ENCODE measurements around the gene CACNB2. TPM values are rescaled to one million over a fixed set of nuclear protein-coding genes. Genes with fewer than 3 reads are reported as not detected.

The CACNB2 gene
- polyA plus RNA-seq, 1 of the 3 experiments (the other 2 are of a cell fraction) = 0.74 TPM

DNA sequence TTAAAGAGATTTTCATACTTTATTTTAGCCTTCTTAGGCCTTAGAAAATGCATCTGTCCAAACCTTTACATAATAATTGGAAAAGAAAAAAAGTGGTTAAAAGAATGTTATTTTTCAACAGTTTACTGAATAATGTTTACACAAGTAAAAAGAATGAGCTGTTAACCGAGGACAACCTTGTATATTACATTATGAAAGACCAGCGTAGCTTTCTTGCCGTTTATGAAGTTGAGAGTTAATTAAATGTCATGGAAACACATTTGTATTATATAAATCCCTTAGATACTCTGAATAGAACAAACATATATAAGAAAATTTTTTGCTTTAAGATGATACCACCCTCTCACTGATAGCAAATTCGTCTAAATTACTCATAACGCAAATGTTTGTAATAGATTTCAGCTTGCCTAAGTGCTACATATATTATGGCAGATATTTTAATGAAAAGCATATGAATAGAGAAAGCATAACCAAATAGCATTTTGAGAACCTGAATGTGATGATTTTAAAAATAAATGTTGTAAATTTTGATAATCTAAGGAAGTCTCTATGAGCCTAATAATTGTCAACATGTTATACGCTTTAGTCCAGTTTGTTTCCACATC lies 9.1 kb downstream of the CACNB2 start:
- H3K79me2 ChIP-seq (ENCODE audit: insufficient read depth) = no peaks in the 10 kb centered on the region
- no peak for DNase-seq
- H3K9me2 ChIP-seq = no peaks in the 10 kb centered on the region
- H3F3A ChIP-seq (replicated peaks; ENCODE audit: insufficient read depth) = no peaks in the 10 kb centered on the region
- no peaks in the 10 kb centered on the region for H3K27me3 ChIP-seq (ENCODE audit: insufficient read depth)
- H2AFZ ChIP-seq (ENCODE audit: low read depth) = no peak overlapping the region
- H3K36me3 ChIP-seq (replicated peaks in 1 of 2; ENCODE audit: control insufficient read depth in 1 of 2, insufficient read depth in 2 of 2, low read length in 1 of 2) = no peaks in the 10 kb centered on the region
- H3K4me3 ChIP-seq (ENCODE audit: low read depth in 2 of 2, low read length in 1 of 2) = no peak overlapping the region
- WGBS (ENCODE audit: low lambda C conversion rate) = 68% methylated on average over 6 of the region's 6 CpGs
- H3K4me2 ChIP-seq = no peak overlapping the region
- H3K9ac ChIP-seq = no peak overlapping the region
- ChIA-PET CTCF (no interaction called here), POLR2A (no interaction called here)
- TF ChIP-seq RCOR1 (IDR thresholded peaks at IDR 0.05; ENCODE audit: low read length) = no peak
- TF ChIP-seq, protein P1, sequence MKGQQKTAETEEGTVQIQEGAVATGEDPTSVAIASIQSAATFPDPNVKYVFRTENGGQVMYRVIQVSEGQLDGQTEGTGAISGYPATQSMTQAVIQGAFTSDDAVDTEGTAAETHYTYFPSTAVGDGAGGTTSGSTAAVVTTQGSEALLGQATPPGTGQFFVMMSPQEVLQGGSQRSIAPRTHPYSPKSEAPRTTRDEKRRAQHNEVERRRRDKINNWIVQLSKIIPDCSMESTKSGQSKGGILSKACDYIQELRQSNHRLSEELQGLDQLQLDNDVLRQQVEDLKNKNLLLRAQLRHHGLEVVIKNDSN (IDR thresholded peaks at IDR 0.05; ENCODE audit: borderline replicate concordance, low read depth) = no peak
- H3K9me3 ChIP-seq = no peaks in the 10 kb centered on the region; the same call in 1 of the 2 replicates
- peaks cover 5% of the 10 kb centered on the region in 2 experiments; a peak in 3 of 4 replicates for H3K4me1 ChIP-seq (ENCODE audit: control insufficient read depth in 1 of 2, insufficient read depth in 2 of 2, low read depth in 1 of 2, low read length in 1 of 2)
- no peak overlapping the region for H3K27ac ChIP-seq (ENCODE audit: low read depth in 2 of 2, low read length in 1 of 2)
- no peaks in the 10 kb centered on the region for H4K20me1 ChIP-seq (ENCODE audit: insufficient read depth)

DNA sequence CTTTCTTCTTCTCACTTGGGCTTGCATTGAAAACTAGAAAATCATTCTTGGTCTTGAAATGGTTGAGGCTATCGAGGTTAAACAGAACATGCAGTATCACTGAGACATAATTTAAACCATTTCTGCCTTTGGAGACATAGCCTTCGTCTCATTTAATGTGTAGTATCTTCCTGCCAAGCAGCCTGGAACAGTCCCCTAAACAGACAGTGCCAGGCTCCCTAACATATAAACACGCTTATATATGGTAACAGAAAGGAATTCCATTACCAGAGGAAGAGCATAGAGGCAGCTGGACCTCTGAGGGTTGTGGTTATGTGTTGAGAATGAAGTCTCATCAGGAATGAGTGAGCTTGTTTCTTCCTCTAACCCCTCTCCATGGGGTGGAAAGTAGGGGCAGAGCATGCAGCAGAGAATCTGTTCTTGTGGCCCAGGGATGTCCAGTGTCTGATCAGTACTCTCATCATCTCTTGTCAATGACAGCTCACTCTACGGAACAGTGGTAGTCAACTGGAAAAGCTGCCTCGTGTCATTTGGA lies 11.2 kb downstream of the CACNB2 start:
- POLR2A ChIA-PET = no interaction called here

More for the DNA sequence above, 11.2 kb downstream of the CACNB2 start:
- Histone ChIP-seq H3K79me2 (ENCODE audit: insufficient read depth) (no peaks in the 10 kb centered on the region), H3F3A (replicated peaks; ENCODE audit: insufficient read depth) (no peaks in the 10 kb centered on the region), H3K9me2 (no peaks in the 10 kb centered on the region), H3K27ac (ENCODE audit: low read depth in 2 of 2, low read length in 1 of 2) (no peak overlapping the region), H3K36me3 (replicated peaks in 1 of 2; ENCODE audit: control insufficient read depth in 1 of 2, insufficient read depth in 2 of 2, low read length in 1 of 2) (no peaks in the 10 kb centered on the region), H3K4me2 (no peak overlapping the region), H3K4me1 (ENCODE audit: control insufficient read depth in 1 of 2, insufficient read depth in 2 of 2, low read depth in 1 of 2, low read length in 1 of 2) (no peaks in the 10 kb centered on the region; a peak in 1 of 4 replicates), H4K20me1 (ENCODE audit: insufficient read depth) (no peaks in the 10 kb centered on the region), H3K9ac (no peak overlapping the region), H3K27me3 (ENCODE audit: insufficient read depth) (no peaks in the 10 kb centered on the region), H3K9me3 (no peaks in the 10 kb centered on the region; the same call in 1 of the 2 replicates), H2AFZ (ENCODE audit: low read depth) (no peak overlapping the region), H3K4me3 (ENCODE audit: low read depth in 2 of 2, low read length in 1 of 2) (no peak overlapping the region)
- no peak for DNase-seq
- 57% methylated on average over 5 of the region's 5 CpGs for WGBS (ENCODE audit: low lambda C conversion rate)
- CTCF ChIA-PET = interaction anchor here (1.5 kb wide), 1 partner anchor 65 kb away, joined by 5 read pairs; no protein-coding TSS in a partner anchor
- TF ChIP-seq FOXM1 (IDR thresholded peaks at IDR 0.05; ENCODE audit: low read depth) (no peak), ELF1 (IDR thresholded peaks at IDR 0.05) (no peak), POLR2AphosphoS5 (IDR thresholded peaks at IDR 0.05; ENCODE audit: low read depth, low read length) (no peak), TAF1 (IDR thresholded peaks at IDR 0.05; ENCODE audit: borderline replicate concordance, low read depth, low read length) (no peak), RXRA (IDR thresholded peaks at IDR 0.05; ENCODE audit: borderline replicate concordance, low read depth) (no peak), CTCF (IDR thresholded peaks at IDR 0.05) (no peak), MXI1 (IDR thresholded peaks at IDR 0.05; ENCODE audit: low read depth, low read length) (no peak), YY1 (IDR thresholded peaks at IDR 0.05; ENCODE audit: low read depth) (no peak), SIN3A (IDR thresholded peaks at IDR 0.05; ENCODE audit: borderline replicate concordance, low read depth, low read length) (no peak), EP300 (IDR thresholded peaks at IDR 0.05; ENCODE audit: borderline replicate concordance in 1 of 2, low read depth in 1 of 2, low read length in 1 of 2) (no peak), NFIC (IDR thresholded peaks at IDR 0.05; ENCODE audit: borderline replicate concordance) (no peak)
- TF ChIP-seq, protein P2, sequence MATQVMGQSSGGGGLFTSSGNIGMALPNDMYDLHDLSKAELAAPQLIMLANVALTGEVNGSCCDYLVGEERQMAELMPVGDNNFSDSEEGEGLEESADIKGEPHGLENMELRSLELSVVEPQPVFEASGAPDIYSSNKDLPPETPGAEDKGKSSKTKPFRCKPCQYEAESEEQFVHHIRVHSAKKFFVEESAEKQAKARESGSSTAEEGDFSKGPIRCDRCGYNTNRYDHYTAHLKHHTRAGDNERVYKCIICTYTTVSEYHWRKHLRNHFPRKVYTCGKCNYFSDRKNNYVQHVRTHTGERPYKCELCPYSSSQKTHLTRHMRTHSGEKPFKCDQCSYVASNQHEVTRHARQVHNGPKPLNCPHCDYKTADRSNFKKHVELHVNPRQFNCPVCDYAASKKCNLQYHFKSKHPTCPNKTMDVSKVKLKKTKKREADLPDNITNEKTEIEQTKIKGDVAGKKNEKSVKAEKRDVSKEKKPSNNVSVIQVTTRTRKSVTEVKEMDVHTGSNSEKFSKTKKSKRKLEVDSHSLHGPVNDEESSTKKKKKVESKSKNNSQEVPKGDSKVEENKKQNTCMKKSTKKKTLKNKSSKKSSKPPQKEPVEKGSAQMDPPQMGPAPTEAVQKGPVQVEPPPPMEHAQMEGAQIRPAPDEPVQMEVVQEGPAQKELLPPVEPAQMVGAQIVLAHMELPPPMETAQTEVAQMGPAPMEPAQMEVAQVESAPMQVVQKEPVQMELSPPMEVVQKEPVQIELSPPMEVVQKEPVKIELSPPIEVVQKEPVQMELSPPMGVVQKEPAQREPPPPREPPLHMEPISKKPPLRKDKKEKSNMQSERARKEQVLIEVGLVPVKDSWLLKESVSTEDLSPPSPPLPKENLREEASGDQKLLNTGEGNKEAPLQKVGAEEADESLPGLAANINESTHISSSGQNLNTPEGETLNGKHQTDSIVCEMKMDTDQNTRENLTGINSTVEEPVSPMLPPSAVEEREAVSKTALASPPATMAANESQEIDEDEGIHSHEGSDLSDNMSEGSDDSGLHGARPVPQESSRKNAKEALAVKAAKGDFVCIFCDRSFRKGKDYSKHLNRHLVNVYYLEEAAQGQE (IDR thresholded peaks at IDR 0.05; ENCODE audit: low read depth, low read length) = no peak
- TF ChIP-seq, protein P3, sequence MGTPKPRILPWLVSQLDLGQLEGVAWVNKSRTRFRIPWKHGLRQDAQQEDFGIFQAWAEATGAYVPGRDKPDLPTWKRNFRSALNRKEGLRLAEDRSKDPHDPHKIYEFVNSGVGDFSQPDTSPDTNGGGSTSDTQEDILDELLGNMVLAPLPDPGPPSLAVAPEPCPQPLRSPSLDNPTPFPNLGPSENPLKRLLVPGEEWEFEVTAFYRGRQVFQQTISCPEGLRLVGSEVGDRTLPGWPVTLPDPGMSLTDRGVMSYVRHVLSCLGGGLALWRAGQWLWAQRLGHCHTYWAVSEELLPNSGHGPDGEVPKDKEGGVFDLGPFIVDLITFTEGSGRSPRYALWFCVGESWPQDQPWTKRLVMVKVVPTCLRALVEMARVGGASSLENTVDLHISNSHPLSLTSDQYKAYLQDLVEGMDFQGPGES (IDR thresholded peaks at IDR 0.05; ENCODE audit: low read depth, low read length) = no peak
